ENCODE results near the gene TMEM192.
"Not testable (repeated sequence)": the region's sequence is repeated elsewhere in the genome, so short reads cannot be mapped to it uniquely, and the experiment has no call there.

Gene TMEM192

GRCh38 chr4:165088366-165088765 is 24.3 kb downstream of the TMEM192 start:
- no peak for DNase-seq

- no peak for DNase-seq
Measured at GRCh38 chr4:165085946-165086345, 26.7 kb downstream of the TMEM192 start.

GRCh38 chr4:165084787-165085186 is 27.9 kb downstream of the TMEM192 start:
- DNase-seq, result not testable (repeated sequence)

GRCh38 chr4:165079476-165079875 is 33.2 kb downstream of the TMEM192 start:
- no peak for DNase-seq

GRCh38 chr4:165077034-165077578 is 35.6 kb downstream of the TMEM192 start:
- no peak for DNase-seq

GRCh38 chr4:165073346-165073745 is 39.3 kb downstream of the TMEM192 start:
- DNase-seq, result not testable (repeated sequence)

- DNase-seq, result no peak
Measured at GRCh38 chr4:165070560-165070959, 42.1 kb downstream of the TMEM192 start.

GRCh38 chr4:165060938-165061337 is 51.7 kb downstream of the TMEM192 start:
- DNase-seq, result no peak

GRCh38 chr4:165059386-165059785 is 53.3 kb downstream of the TMEM192 start:
- DNase-seq, result no peak

- no peak for DNase-seq
Measured at GRCh38 chr4:165058666-165059065, 54.0 kb downstream of the TMEM192 start.

- no peak for DNase-seq
Measured at GRCh38 chr4:165055601-165056000, 57.1 kb downstream of the TMEM192 start.

GRCh38 chr4:165053645-165054044 is 59.0 kb downstream of the TMEM192 start, which contains the start of gene TRIM75:
Gene TRIM75 (plus strand): TSS chr4:165053866. CDS start chr4:165059148, 5,282 bp downstream.
- no peak for DNase-seq

GRCh38 chr4:165052627-165053026 is 60.0 kb downstream of the TMEM192 start:
- DNase-seq, result no peak

GRCh38 chr4:165048170-165048569 is 64.5 kb downstream of the TMEM192 start:
- DNase-seq, result no peak

GRCh38 chr4:165031436-165032211 is 81.0 kb downstream of the TMEM192 start, which contains the start of gene TRIM60:
Gene TRIM60 (plus strand): TSS chr4:165031999. CDS start chr4:165040073, 8,074 bp downstream.
- no peak for DNase-seq

- no peak for DNase-seq
Measured at GRCh38 chr4:165027762-165028402, 84.8 kb downstream of the TMEM192 start.

- DNase-seq, result not testable (repeated sequence)
Measured at GRCh38 chr4:165025782-165026181, 86.9 kb downstream of the TMEM192 start.
